ENCODE results near the gene EVA1C.
"Not testable (repeated sequence)": the region's sequence is repeated elsewhere in the genome, so short reads cannot be mapped to it uniquely, and the experiment has no call there.

EVA1C gene

GRCh38 chr21:32424674-32425073 lies 12.2 kb downstream of the EVA1C start:
- DNase-seq (ENCODE audit: low read depth in 2 of 2), result no peak

GRCh38 chr21:32425628-32426027 lies 13.1 kb downstream of the EVA1C start:
- DNase-seq (ENCODE audit: low read depth in 2 of 2), result no peak

GRCh38 chr21:32426066-32426465 lies 13.6 kb downstream of the EVA1C start:
- DNase-seq (ENCODE audit: low read depth in 2 of 2), result no peak

- no peak for DNase-seq (ENCODE audit: low read depth in 2 of 2)
These were observed 14.1 kb downstream of the EVA1C start for GRCh38 chr21:32426592-32427051.

GRCh38 chr21:32427958-32428623 lies 15.6 kb downstream of the EVA1C start:
- DNase-seq (ENCODE audit: low read depth in 2 of 2), result no peak

- DNase-seq (ENCODE audit: low read depth in 2 of 2), result not testable (repeated sequence)
These were observed 20.6 kb downstream of the EVA1C start for GRCh38 chr21:32432982-32433660.

GRCh38 chr21:32437729-32438128 lies 25.2 kb downstream of the EVA1C start:
- DNase-seq (ENCODE audit: low read depth in 2 of 2), result no peak

GRCh38 chr21:32442566-32443318 lies 30.2 kb downstream of the EVA1C start:
- DNase-seq (ENCODE audit: low read depth in 2 of 2), result no peak

GRCh38 chr21:32445101-32445500 lies 32.6 kb downstream of the EVA1C start:
- DNase-seq (ENCODE audit: low read depth in 2 of 2), result no peak

- DNase-seq (ENCODE audit: low read depth in 2 of 2), result not testable (repeated sequence)
These were observed 33.9 kb downstream of the EVA1C start for GRCh38 chr21:32446440-32446839.

- DNase-seq (ENCODE audit: low read depth in 2 of 2), result no peak
These were observed 34.7 kb downstream of the EVA1C start for GRCh38 chr21:32447224-32447623.

GRCh38 chr21:32448803-32449594 lies 36.5 kb downstream of the EVA1C start:
- DNase-seq (ENCODE audit: low read depth in 2 of 2), result no peak

GRCh38 chr21:32450881-32451701 lies 38.6 kb downstream of the EVA1C start:
- not testable (repeated sequence) for DNase-seq (ENCODE audit: low read depth in 2 of 2)

- DNase-seq (ENCODE audit: low read depth in 2 of 2), result not testable (repeated sequence)
These were observed 39.7 kb downstream of the EVA1C start for GRCh38 chr21:32452191-32452590.

GRCh38 chr21:32452641-32453040 lies 40.1 kb downstream of the EVA1C start:
- DNase-seq (ENCODE audit: low read depth in 2 of 2), result no peak

- no peak for DNase-seq (ENCODE audit: low read depth in 2 of 2)
These were observed 43.0 kb downstream of the EVA1C start for GRCh38 chr21:32455548-32455947.

GRCh38 chr21:32456497-32456918 lies 44.0 kb downstream of the EVA1C start:
- DNase-seq (ENCODE audit: low read depth in 2 of 2), result no peak

GRCh38 chr21:32457360-32457840 lies 44.9 kb downstream of the EVA1C start:
- no peak for DNase-seq (ENCODE audit: low read depth in 2 of 2)

- no peak for DNase-seq (ENCODE audit: low read depth in 2 of 2)
These were observed 45.5 kb downstream of the EVA1C start for GRCh38 chr21:32457962-32458361.

- no peak for DNase-seq (ENCODE audit: low read depth in 2 of 2)
These were observed 47.5 kb downstream of the EVA1C start for GRCh38 chr21:32459972-32460371.

- no peak for DNase-seq (ENCODE audit: low read depth in 2 of 2)
These were observed 49.0 kb downstream of the EVA1C start for GRCh38 chr21:32461503-32461902.
